Right lobe of liver (tissue), 4 donors: Measurements from ENCODE around the gene UBASH3B.

Experiments
- CTCF ChIP-seq, 4 donors: fragments of 200-600 bp in 3 of 4; fragments of 450-650 bp in 1 of 4; IDR thresholded peaks; one replicate each; pipeline versions ENCODE4 v1.5.1 to v1.8.0; 2016 to 2022; ENCODE audit warnings: antibody characterized with exemption in 4 of 4, mild to moderate bottlenecking in 2 of 4
- POLR2A ChIP-seq: fragments of 450-650 bp; IDR thresholded peaks from one replicate; pipeline ENCODE4 v1.6.1; 2017; ENCODE audit warnings: antibody characterized with exemption, mild to moderate bottlenecking
- donor health status: DM: no; HTN: no; CAD: no.
- donor health status: DM: no; HTN: no; CAD: no.
- donor health status: DM: no; HTN: yes; CAD: no.

- TF ChIP-seq CTCF (IDR thresholded peaks at IDR 0.05) (no peak), POLR2A (peak; percentile 35)
These were observed 86.2 kb downstream of the UBASH3B start for GRCh38 chr11:122741613-122742300.
